SK-N-SH treated with all-trans-retinoic acid at 6 μM for 48 hours (cell line): ENCODE results near the gene GRB14.

Experiments used
- ARNTL ChIP-seq: fragments of 450-650 bp; formaldehyde crosslinking; IDR thresholded peaks from 2 replicates; pipeline ENCODE4 v1.5.0; 2020; ENCODE audit warnings: low read depth, mild to moderate bottlenecking, moderate library complexity, borderline replicate concordance
- CREB5 ChIP-seq: fragments of 250-450 bp; sonication (Bioruptor Pico); IDR thresholded peaks from 2 replicates; pipeline ENCODE4 v1.5.1; 2020; ENCODE audit warnings: low read depth, mild to moderate bottlenecking, moderate library complexity
- CSDC2 ChIP-seq: fragments of 250-450 bp; sonication (Bioruptor Pico); IDR thresholded peaks from 2 replicates; pipeline ENCODE4 v1.5.0; 2020; ENCODE audit warnings: mild to moderate bottlenecking, moderate library complexity
- PATZ1 ChIP-seq: fragments of 250-450 bp; sonication (Bioruptor Pico); IDR thresholded peaks from 2 replicates; pipeline ENCODE4 v1.8.0; 2020; ENCODE audit warnings: mild to moderate bottlenecking, moderate library complexity, borderline replicate concordance
- RARB ChIP-seq: fragments of 250-450 bp; sonication (Bioruptor Pico); IDR thresholded peaks from 2 replicates; pipeline ENCODE4 v1.8.0; 2021; ENCODE audit warnings: mild to moderate bottlenecking, moderate library complexity
- TSHZ2 ChIP-seq: fragments of 250-450 bp; sonication (Bioruptor Pico); IDR thresholded peaks from 2 replicates; pipeline ENCODE4 v1.5.0; 2020; ENCODE audit warnings: mild to moderate bottlenecking, moderate library complexity
- ZC3H10 ChIP-seq: fragments of 250-450 bp; sonication (Bioruptor Pico); IDR thresholded peaks from 2 replicates; pipeline ENCODE4 v1.5.1; 2021; ENCODE audit warnings: mild to moderate bottlenecking, moderate library complexity
- ZFP30 ChIP-seq: fragments of 450-650 bp; formaldehyde crosslinking; IDR thresholded peaks from 2 replicates; pipeline ENCODE4 v1.5.0; 2022; ENCODE audit warnings: mild to moderate bottlenecking, moderate library complexity
- ZNF565 ChIP-seq: fragments of 450-650 bp; formaldehyde crosslinking; conservative IDR thresholded peaks from 2 replicates; pipeline ENCODE4 v1.5.0; 2020; ENCODE audit warnings: low read depth, mild to moderate bottlenecking, moderate library complexity
- ZNF8 ChIP-seq: fragments of 450-650 bp; formaldehyde crosslinking; IDR thresholded peaks from 2 replicates; pipeline ENCODE4 v1.5.0; 2020; ENCODE audit warnings: mild to moderate bottlenecking, moderate library complexity

DNA sequence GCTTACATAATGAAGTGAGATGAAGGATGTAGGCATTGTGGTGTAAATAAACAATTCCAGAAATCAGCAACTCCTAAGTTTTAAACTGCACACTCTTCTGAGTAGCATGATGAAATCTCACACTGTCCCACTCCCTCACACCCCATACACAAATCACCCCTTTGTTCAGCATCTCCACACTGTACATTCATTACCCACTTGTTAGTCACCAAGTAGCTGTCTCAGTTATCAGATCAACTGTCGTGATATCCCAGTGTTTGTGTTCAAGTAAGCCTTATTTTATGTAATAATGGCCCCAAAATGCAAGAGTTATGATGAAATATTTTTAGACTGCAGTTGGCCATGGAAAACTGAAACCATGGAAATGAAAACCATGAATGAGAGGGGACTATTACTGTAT lies 135.7 kb downstream of the GRB14 start:
- no peak for TF ChIP-seq ZNF8
- TF ChIP-seq CREB5: no peak
- no peak for TF ChIP-seq PATZ1 (CRISPR knock-in tag)
- no peak for TF ChIP-seq ARNTL (CRISPR knock-in tag)
- no peak for TF ChIP-seq RARB (CRISPR knock-in tag)
- no peak for TF ChIP-seq ZC3H10 (CRISPR knock-in tag)
- TF ChIP-seq TSHZ2 (CRISPR knock-in tag): no peak
- no peak for TF ChIP-seq CSDC2
- TF ChIP-seq ZNF565 (CRISPR knock-in tag): no peak
- TF ChIP-seq ZFP30: no peak
